GM21515 (cell line): ENCODE measurements around the gene GFRA1.

ENCODE experiments used
- ATAC-seq: cut with Tn5 transposase; IDR thresholded peaks from one replicate; pipeline ENCODE4 v1.9.1; 2021; ENCODE audit not compliant: unreplicated experiment

Gene GFRA1

DNA sequence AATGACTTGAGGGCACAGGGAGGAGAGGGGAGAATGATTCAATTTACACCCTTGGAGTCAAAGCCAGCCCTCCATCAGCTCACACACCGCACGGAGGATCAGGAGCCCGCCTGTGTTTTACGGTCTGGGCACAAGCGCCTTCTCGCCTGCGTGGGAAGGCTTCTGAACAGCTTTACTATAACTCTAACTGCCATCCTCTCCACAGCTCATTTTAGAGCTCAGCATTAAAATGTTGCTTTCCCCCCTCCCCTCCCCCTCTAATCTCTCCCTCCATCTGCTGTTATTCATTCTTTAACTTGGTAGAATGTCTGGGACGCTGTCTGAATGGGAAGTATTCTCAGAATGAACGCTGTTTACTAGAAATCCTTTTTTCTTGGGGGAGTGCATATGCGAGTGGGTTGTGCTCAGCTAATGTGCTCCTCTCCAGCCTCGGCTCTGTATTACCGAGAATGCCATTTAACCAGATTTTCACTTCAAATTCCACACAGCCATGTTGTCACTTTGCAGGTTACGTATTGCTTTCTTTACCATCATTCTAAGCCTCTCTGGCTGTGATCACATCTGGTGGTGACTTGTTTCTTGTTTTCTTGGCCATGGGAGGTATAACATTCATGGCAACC is 140.1 kb downstream of the GFRA1 start:
- ATAC-seq = no peak

GRCh38 chr10:116130006-116130405 is 143.0 kb downstream of the GFRA1 start:
- no peak for ATAC-seq

DNA sequence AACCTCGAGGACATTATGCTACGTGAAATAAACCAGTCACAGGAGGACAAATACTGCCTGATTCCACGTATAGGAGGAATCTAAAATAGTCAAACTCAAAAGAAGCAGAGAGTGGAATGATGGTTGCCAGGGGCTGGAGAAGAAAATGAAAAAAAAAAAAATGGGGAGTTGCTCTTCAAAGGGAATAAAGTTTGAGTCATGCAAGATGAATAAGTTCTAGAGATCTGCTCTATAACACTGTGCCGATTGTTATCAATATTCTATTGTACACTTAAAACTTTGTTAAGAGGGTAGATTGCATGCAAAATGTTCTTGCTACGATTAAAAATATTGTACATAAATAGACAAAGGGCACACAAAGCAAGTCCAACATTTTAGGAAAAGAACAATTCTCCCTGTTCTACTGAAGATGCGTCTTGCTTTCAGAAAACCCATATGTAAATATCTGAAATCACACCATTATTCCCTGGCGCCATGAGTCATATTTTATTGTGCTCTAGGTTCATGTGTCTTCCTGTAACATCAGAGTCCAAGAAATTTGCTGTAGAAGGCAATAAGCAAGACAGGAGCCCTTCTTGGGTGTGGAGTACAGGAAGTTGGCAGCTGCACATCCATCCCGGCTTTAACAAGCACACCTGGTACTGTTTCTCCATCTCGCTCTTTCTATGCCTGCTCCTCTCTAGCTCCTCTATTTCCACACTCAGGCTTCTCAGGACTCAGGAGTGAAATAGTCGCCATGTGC is 145.9 kb downstream of the GFRA1 start:
- ATAC-seq = no peak

DNA sequence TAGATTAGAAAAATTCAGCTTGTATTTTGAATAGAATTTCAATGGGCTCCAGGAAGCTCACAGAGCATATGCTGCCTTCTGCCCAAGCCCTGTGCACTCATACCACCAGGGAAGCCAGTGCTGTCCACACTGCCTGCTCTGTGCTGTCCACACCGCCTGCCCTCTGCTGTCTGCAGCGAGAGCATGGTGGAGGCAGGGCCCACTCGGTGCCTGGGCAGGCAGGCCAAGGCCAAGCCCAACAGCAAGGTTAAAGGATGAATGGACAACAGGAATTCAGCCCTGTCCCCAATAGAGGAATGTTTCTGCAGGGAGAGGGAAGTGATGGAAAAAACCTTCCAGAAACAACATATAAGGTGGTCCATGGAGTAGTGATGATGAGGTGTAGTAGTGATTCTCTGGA is 146.8 kb downstream of the GFRA1 start:
- no peak for ATAC-seq

- ATAC-seq = no peak
Observed at GRCh38 chr10:116125180-116125579, 147.8 kb downstream of the GFRA1 start.

DNA sequence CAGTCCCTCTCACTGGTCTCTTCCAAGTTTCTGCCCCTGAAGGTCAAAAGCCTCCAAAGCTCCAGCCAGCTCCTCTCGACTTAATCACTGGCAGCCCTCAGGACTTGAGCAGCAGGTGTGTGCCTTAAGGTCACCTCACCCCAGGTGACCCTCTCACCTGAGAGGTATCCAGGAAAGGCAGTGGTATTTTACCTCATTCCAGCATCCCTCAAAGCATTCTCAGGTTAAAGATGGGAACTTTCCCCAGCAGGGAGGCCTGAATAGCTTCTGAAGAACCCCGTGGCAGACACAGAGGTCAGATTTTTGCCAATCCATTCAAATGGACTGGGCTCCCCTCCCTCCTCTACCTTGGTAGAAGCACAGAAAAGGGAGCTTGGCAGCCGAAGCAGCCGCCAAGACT is 148.2 kb downstream of the GFRA1 start:
- no peak for ATAC-seq

DNA sequence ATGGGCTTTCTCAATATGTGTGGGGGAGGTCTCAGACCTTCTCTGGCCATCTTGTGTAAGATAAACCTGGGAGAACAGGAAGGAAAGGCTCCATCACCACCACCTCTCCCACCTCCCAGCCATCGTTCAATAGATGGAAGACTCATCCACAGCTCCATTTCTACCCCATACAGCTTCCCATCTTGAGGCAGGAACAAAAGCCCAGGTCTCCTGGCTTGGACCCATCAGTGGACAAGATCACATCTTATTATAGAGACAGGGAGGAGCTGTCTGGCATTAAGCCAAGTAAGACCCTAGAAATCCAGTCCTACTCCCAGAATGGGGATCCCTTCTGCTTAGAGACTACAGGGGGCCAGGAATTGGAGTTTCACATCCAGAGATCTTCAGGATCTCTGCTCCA is 150.3 kb downstream of the GFRA1 start:
- ATAC-seq = no peak

GRCh38 chr10:116121640-116122525 is 151.1 kb downstream of the GFRA1 start:
- no peak for ATAC-seq

- ATAC-seq = no peak
Observed at GRCh38 chr10:116120688-116121455, 152.1 kb downstream of the GFRA1 start.

DNA sequence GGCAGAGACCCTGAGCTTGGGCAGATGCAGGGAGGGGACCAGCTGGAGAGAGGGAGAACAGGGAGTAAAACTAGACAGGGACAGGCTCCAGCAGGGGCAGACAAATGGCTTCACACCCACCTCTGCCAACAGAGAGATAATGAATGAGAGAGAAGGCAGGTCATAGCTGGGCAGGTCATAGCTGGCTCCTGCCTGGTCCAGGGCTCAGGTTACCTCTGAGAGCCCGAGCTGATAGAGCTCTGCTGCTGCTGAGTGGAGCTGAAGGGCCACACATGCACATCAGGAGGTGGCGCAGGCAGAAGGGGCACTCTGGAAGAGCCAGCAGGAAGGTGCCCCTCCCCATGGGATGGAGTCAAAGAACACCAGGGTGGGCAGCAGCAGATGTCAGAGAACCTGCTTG is 154.2 kb downstream of the GFRA1 start:
- ATAC-seq = no peak

- ATAC-seq = no peak
Observed at GRCh38 chr10:116115797-116116196, 157.2 kb downstream of the GFRA1 start.

GRCh38 chr10:116115036-116115641 is 157.9 kb downstream of the GFRA1 start:
- ATAC-seq = no peak

DNA sequence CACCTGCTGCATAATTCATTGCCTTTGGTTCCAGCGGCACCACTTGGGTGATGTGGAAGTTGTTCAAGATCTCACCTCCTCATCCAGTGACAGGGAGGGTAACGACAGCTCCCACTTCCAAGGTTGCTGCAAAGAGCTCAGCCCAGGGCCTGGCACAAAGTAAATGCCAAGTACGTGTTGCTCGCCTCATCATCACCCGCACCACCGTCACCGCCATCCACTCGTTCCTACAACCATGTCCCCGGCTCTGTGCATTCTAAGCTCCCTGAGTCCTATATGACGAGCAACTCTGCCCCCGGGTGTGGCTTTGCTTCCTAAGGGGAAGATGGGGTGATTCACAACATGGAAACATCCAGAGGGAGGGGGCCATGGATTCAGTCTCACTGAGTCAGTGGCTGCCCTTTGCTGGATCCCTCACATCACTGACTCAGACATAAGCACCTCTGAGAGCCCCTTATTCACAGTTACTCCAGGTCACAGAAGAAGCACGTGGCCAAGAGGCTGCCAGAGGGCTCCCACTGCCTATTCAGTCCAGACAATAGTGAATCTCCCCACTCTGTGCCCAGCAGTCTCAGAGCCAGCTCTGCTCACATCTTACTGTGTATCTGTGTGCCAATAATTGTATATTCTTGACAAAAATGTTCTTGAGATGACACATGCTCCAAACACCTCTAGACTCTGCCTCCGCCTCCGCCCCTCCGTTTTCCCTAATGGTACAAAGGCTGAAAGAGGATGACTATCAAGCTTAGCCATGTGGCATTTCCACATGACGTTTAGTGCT is 159.1 kb downstream of the GFRA1 start:
- no peak for ATAC-seq

DNA sequence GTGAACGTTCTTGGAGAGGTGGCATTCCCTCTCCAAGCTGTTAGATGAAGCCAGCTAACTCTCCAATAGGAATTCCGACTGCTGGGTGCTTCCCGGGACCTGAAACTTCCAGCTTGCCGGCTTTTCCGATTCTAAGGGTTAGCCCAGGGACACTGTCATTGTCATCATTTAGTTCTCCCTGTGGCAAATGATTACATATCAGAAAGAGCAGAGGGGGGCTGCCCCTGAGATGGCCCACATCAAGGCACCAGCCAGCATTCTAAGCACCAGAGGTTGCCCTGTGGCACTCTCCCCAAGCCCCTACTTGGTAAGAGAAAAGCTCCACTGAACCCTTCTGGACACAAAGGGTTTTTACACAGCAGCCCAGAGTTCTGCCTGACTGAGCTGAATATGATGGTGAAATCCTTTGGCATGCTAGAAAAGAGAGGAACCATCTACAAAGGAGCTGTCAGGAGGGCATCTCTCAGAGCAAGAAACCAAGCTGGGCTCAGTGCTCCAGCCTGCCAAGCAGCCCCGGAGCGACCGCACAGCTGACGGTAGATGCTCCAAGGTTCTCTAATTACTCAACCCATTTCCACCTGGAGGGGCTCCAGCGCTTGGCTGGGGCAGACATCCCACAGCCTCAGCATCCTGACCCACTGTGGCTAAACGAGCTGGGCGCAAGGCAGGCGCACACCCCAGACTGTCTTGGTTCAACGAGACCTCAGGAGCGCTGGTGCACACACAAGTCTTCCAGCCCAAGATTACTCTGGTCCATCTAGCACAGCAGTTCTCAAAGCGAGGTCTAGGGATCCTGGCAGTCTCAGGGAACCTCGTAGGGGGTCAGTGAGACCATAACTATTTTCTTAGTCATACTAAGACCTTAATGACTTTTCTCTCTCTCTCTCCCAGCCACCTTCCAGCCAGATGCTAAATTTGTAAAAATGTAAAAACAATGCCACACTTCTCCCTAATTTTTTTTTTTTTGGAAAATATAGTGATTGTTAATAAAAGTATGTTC is 160.5 kb downstream of the GFRA1 start:
- ATAC-seq = no peak

- no peak for ATAC-seq
Observed at GRCh38 chr10:116111483-116112095, 161.4 kb downstream of the GFRA1 start.

- no peak for ATAC-seq
Observed at GRCh38 chr10:116110736-116111135, 162.3 kb downstream of the GFRA1 start.

GRCh38 chr10:116109881-116110280 is 163.1 kb downstream of the GFRA1 start:
- ATAC-seq = no peak

DNA sequence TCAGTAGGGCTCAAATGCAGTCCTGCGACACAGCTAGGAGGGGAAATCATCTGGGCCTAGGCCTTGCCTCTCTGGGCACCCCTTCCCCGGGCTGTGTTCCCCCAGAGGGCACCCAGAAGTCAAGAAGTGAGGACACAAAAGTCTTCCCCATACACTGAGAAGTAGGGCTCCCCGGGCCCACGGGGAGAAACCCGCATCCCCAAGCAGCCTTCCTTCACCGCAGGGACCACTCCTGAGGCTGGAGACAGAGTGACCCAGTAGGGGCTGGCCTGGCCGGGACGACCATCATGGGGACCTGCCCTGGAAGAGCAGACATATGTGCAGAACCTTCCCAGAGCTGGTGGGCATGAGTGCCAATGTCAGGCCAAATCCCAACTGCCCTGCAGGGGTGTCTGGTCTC is 163.5 kb downstream of the GFRA1 start:
- ATAC-seq = no peak
